Stomach (tissue), 4 donors: ENCODE data around the gene OTUD1.

Source experiments
- EP300 ChIP-seq: sonication (generic); formaldehyde crosslinking; IDR thresholded peaks from one replicate; pipeline ENCODE4 v1.6.1; 2017; ENCODE audit warnings: antibody characterized with exemption
- POLR2A ChIP-seq, 4 donors: fragments of 450-650 bp; IDR thresholded peaks; one replicate each; pipeline ENCODE4 v1.6.1; 2016; ENCODE audit warnings: antibody characterized with exemption in 4 of 4, control low read depth in 2 of 4, mild to moderate bottlenecking in 1 of 4, moderate library complexity in 1 of 4
- TF ChIP-seq, protein P1 (sequence below), 7 experiments: fragments of 450-650 bp in 4 of 7; fragments of 200-600 bp in 3 of 7; sonication (generic) in 3 of 7; IDR thresholded peaks; one replicate each; pipeline ENCODE4 v1.5.1; 2016 to 2019; ENCODE audit warnings: antibody characterized with exemption in 7 of 7, control low read depth in 2 of 7, mild to moderate bottlenecking in 1 of 7

DNA sequence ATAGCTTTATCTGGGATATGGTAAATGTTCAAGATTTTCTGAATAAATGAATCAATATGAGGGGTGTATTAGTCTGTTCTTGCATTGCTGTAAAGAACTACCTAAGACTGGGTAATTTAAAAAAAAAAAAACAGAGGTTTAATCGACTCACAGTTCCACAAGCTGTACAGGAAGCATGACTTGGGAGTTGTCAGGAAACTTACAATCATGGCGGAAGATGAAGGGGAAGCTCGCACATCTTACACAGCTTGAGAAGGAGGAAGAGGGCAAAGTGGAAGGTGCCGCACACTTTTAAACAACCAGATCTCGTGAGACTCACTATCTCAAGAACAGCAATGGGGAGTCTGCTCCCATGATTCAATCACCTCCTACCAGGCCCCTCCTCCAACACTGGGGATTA is 32.5 kb upstream of the OTUD1 start:
- no peak for TF ChIP-seq EP300
- TF ChIP-seq, protein P1, sequence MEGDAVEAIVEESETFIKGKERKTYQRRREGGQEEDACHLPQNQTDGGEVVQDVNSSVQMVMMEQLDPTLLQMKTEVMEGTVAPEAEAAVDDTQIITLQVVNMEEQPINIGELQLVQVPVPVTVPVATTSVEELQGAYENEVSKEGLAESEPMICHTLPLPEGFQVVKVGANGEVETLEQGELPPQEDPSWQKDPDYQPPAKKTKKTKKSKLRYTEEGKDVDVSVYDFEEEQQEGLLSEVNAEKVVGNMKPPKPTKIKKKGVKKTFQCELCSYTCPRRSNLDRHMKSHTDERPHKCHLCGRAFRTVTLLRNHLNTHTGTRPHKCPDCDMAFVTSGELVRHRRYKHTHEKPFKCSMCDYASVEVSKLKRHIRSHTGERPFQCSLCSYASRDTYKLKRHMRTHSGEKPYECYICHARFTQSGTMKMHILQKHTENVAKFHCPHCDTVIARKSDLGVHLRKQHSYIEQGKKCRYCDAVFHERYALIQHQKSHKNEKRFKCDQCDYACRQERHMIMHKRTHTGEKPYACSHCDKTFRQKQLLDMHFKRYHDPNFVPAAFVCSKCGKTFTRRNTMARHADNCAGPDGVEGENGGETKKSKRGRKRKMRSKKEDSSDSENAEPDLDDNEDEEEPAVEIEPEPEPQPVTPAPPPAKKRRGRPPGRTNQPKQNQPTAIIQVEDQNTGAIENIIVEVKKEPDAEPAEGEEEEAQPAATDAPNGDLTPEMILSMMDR (IDR thresholded peaks at IDR 0.05) = no peak
- no peak for TF ChIP-seq POLR2A (IDR thresholded peaks at IDR 0.05)
